WTC11 (cell line): ENCODE results near the gene OPCML. TPM values are rescaled to one million over a fixed set of nuclear protein-coding genes. Genes with fewer than 3 reads are reported as not detected.
A peak's percentile ranks its signal among the peaks of the same experiment; 100 is the strongest.

Source experiments
- ATAC-seq: fragments of 200-7000 bp; cut with Tn5 transposase; 2 replicates; pipeline ENCODE4 v1.10.0; 2021; ENCODE audit warnings: mild to moderate bottlenecking, moderate library complexity
- CTCF ChIA-PET: fragments of 300-600 bp; sonication (Branson Sonifier 250); formaldehyde crosslinking; loops from one replicate; lab custom pipeline; 2021; ENCODE audit warnings: antibody characterized with exemption; lab: Charles Lee
- POLR2A ChIA-PET: fragments of 350-600 bp; sonication (Branson Sonifier 250); formaldehyde crosslinking; loops from one replicate; lab custom pipeline; 2021; ENCODE audit warnings: antibody characterized with exemption; lab: Charles Lee
- DNase-seq: peaks from one replicate; pipeline ENCODE4 v3.0.0; 2021; ENCODE audit warnings: low spot score
- H3K27ac Mint-ChIP-seq: 2 replicates; pipeline ENCODE4 v1.8.0; 2021; ENCODE audit warnings: mixed read lengths
- H3K27me3 Mint-ChIP-seq: 2 replicates; pipeline ENCODE4 v1.8.0; 2021; ENCODE audit warnings: low read depth, mild to moderate bottlenecking, moderate library complexity, mixed read lengths
- H3K36me3 Mint-ChIP-seq: 2 replicates; pipeline ENCODE4 v1.8.0; 2021; ENCODE audit warnings: mixed read lengths
- H3K4me1 Mint-ChIP-seq: 2 replicates; pipeline ENCODE4 v1.8.0; 2022; ENCODE audit warnings: mixed read lengths
- H3K4me3 Mint-ChIP-seq: 2 replicates; pipeline ENCODE4 v1.8.0; 2021; ENCODE audit warnings: mild to moderate bottlenecking, moderate library complexity, mixed read lengths
- H3K9me3 Mint-ChIP-seq: 2 replicates; pipeline ENCODE4 v1.8.0; 2021; ENCODE audit warnings: mixed read lengths
- EMX1 ChIP-seq: fragments of 250-450 bp; sonication (Bioruptor Pico); IDR thresholded peaks from 2 replicates; pipeline ENCODE4 v1.8.0; 2021; ENCODE audit warnings: mild to moderate bottlenecking
- ETV6 ChIP-seq: sonication (generic); formaldehyde crosslinking; IDR thresholded peaks from 2 replicates; pipeline ENCODE4 v1.8.1; 2022; ENCODE audit warnings: mild to moderate bottlenecking, missing genetic modification reagents
- FOXK1 ChIP-seq: sonication (generic); formaldehyde crosslinking; IDR thresholded peaks from 2 replicates; pipeline ENCODE4 v1.8.0; 2022; ENCODE audit warnings: mild to moderate bottlenecking, moderate library complexity, missing genetic modification reagents
- GTF2I ChIP-seq: fragments of 250-450 bp; sonication (Bioruptor Pico); conservative IDR thresholded peaks from 2 replicates; pipeline ENCODE4 v1.4.0; 2021; ENCODE audit warnings: mild to moderate bottlenecking
- IRF2 ChIP-seq: sonication (generic); formaldehyde crosslinking; IDR thresholded peaks from 2 replicates; pipeline ENCODE4 v1.8.0; 2022; ENCODE audit warnings: low read depth, missing genetic modification reagents, borderline replicate concordance
- JAZF1 ChIP-seq: fragments of 250-450 bp; sonication (Bioruptor Pico); IDR thresholded peaks from 2 replicates; pipeline ENCODE4 v1.9.0; 2021; ENCODE audit warnings: moderate library complexity, mild to moderate bottlenecking, inconsistent platforms
- JUN ChIP-seq: sonication (generic); formaldehyde crosslinking; IDR thresholded peaks from 2 replicates; pipeline ENCODE4 v1.8.0; 2023; ENCODE audit warnings: mild to moderate bottlenecking, missing genetic modification reagents
- KAT7 ChIP-seq: sonication (generic); formaldehyde crosslinking; IDR thresholded peaks from 2 replicates; pipeline ENCODE4 v1.8.1; 2023; ENCODE audit warnings: missing genetic modification reagents, mild to moderate bottlenecking, borderline replicate concordance
- MXD4 ChIP-seq: fragments of 250-450 bp; sonication (Bioruptor Pico); IDR thresholded peaks from 2 replicates; pipeline ENCODE4 v1.8.0; 2021; ENCODE audit warnings: mild to moderate bottlenecking, moderate library complexity, borderline replicate concordance
- NFATC4 ChIP-seq: fragments of 250-450 bp; sonication (Bioruptor Pico); IDR thresholded peaks from 2 replicates; pipeline ENCODE4 v1.9.0; 2021; ENCODE audit warnings: mild to moderate bottlenecking
- SP1 ChIP-seq: sonication (generic); formaldehyde crosslinking; conservative IDR thresholded peaks from 2 replicates; pipeline ENCODE4 v1.8.1; 2022; ENCODE audit warnings: missing genetic modification reagents
- TEAD4 ChIP-seq: sonication (generic); formaldehyde crosslinking; IDR thresholded peaks from 2 replicates; pipeline ENCODE4 v1.8.0; 2022; ENCODE audit warnings: mild to moderate bottlenecking, missing genetic modification reagents
- TP53 ChIP-seq: sonication (generic); formaldehyde crosslinking; IDR thresholded peaks from 2 replicates; pipeline ENCODE4 v1.8.1; 2023; ENCODE audit warnings: mild to moderate bottlenecking, missing genetic modification reagents
- ZBTB21 ChIP-seq: sonication (generic); formaldehyde crosslinking; IDR thresholded peaks from 2 replicates; pipeline ENCODE4 v1.8.1; 2023; ENCODE audit warnings: mild to moderate bottlenecking, missing genetic modification reagents, borderline replicate concordance
- ZNF416 ChIP-seq: fragments of 250-450 bp; sonication (Bioruptor Pico); IDR thresholded peaks from 2 replicates; pipeline ENCODE4 v1.9.0; 2021; ENCODE audit warnings: mild to moderate bottlenecking, inconsistent platforms
- total RNA-seq: library from RNA; stranded (reverse); gene quantifications from 3 replicates; pipeline ENCODE4 v1.2.3, GENCODE V29; 2021
- TF ChIP-seq, protein P1 (sequence below): sonication (generic); formaldehyde crosslinking; IDR thresholded peaks from 2 replicates; pipeline ENCODE4 v1.8.0; 2023; ENCODE audit warnings: mild to moderate bottlenecking, missing genetic modification reagents
- TF ChIP-seq, protein P2 (sequence below): sonication (generic); formaldehyde crosslinking; IDR thresholded peaks from 2 replicates; pipeline ENCODE4 v1.8.1; 2023; ENCODE audit warnings: mild to moderate bottlenecking, missing genetic modification reagents, borderline replicate concordance
- TF ChIP-seq, protein P3 (sequence below): fragments of 250-450 bp; sonication (Bioruptor Pico); IDR thresholded peaks from 2 replicates; pipeline ENCODE4 v1.9.0; 2021; ENCODE audit warnings: mild to moderate bottlenecking, borderline replicate concordance
- TF ChIP-seq, protein P4 (sequence below): fragments of 250-450 bp; sonication (Bioruptor Pico); IDR thresholded peaks from 2 replicates; pipeline ENCODE4 v1.9.0; 2021; ENCODE audit warnings: moderate library complexity, mild to moderate bottlenecking, inconsistent platforms, borderline replicate concordance
- TF ChIP-seq, protein P5 (sequence below): sonication (generic); formaldehyde crosslinking; IDR thresholded peaks from 2 replicates; pipeline ENCODE4 v1.8.0; 2022; ENCODE audit warnings: mild to moderate bottlenecking, missing genetic modification reagents

Gene OPCML
- total RNA-seq, 1 experiment from 2014 or later: 1.5 TPM

DNA sequence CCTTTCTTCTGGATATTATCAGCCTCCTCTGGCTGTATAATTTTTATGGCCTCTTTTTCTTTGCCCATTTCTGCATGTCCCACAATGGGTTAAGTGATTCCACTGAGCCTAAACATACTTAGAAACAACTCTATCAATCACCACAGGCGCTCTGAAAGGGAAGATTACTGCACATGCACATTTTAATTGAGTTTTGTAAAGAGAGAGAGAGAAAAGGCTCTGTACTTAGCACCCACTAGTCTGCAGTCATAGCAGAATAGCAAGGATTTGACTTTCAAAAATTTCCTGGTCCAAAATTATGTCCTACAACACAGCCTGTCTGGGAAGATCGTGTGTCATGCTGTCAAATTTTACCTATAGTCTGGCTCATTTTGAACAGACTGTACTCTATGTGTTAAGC lies 758.5 kb downstream of the OPCML start (continued):
- TF ChIP-seq, protein P1, sequence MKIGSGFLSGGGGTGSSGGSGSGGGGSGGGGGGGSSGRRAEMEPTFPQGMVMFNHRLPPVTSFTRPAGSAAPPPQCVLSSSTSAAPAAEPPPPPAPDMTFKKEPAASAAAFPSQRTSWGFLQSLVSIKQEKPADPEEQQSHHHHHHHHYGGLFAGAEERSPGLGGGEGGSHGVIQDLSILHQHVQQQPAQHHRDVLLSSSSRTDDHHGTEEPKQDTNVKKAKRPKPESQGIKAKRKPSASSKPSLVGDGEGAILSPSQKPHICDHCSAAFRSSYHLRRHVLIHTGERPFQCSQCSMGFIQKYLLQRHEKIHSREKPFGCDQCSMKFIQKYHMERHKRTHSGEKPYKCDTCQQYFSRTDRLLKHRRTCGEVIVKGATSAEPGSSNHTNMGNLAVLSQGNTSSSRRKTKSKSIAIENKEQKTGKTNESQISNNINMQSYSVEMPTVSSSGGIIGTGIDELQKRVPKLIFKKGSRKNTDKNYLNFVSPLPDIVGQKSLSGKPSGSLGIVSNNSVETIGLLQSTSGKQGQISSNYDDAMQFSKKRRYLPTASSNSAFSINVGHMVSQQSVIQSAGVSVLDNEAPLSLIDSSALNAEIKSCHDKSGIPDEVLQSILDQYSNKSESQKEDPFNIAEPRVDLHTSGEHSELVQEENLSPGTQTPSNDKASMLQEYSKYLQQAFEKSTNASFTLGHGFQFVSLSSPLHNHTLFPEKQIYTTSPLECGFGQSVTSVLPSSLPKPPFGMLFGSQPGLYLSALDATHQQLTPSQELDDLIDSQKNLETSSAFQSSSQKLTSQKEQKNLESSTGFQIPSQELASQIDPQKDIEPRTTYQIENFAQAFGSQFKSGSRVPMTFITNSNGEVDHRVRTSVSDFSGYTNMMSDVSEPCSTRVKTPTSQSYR: no peak
- TF ChIP-seq, protein P2, sequence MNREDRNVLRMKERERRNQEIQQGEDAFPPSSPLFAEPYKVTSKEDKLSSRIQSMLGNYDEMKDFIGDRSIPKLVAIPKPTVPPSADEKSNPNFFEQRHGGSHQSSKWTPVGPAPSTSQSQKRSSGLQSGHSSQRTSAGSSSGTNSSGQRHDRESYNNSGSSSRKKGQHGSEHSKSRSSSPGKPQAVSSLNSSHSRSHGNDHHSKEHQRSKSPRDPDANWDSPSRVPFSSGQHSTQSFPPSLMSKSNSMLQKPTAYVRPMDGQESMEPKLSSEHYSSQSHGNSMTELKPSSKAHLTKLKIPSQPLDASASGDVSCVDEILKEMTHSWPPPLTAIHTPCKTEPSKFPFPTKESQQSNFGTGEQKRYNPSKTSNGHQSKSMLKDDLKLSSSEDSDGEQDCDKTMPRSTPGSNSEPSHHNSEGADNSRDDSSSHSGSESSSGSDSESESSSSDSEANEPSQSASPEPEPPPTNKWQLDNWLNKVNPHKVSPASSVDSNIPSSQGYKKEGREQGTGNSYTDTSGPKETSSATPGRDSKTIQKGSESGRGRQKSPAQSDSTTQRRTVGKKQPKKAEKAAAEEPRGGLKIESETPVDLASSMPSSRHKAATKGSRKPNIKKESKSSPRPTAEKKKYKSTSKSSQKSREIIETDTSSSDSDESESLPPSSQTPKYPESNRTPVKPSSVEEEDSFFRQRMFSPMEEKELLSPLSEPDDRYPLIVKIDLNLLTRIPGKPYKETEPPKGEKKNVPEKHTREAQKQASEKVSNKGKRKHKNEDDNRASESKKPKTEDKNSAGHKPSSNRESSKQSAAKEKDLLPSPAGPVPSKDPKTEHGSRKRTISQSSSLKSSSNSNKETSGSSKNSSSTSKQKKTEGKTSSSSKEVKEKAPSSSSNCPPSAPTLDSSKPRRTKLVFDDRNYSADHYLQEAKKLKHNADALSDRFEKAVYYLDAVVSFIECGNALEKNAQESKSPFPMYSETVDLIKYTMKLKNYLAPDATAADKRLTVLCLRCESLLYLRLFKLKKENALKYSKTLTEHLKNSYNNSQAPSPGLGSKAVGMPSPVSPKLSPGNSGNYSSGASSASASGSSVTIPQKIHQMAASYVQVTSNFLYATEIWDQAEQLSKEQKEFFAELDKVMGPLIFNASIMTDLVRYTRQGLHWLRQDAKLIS (CRISPR knock-in tag): no peak
- TF ChIP-seq MXD4 (CRISPR knock-in tag): no peak
- no peak for TF ChIP-seq TP53
- no peak for TF ChIP-seq JAZF1
- TF ChIP-seq ZNF416: no peak
- TF ChIP-seq TEAD4 (CRISPR knock-in tag): no peak

DNA sequence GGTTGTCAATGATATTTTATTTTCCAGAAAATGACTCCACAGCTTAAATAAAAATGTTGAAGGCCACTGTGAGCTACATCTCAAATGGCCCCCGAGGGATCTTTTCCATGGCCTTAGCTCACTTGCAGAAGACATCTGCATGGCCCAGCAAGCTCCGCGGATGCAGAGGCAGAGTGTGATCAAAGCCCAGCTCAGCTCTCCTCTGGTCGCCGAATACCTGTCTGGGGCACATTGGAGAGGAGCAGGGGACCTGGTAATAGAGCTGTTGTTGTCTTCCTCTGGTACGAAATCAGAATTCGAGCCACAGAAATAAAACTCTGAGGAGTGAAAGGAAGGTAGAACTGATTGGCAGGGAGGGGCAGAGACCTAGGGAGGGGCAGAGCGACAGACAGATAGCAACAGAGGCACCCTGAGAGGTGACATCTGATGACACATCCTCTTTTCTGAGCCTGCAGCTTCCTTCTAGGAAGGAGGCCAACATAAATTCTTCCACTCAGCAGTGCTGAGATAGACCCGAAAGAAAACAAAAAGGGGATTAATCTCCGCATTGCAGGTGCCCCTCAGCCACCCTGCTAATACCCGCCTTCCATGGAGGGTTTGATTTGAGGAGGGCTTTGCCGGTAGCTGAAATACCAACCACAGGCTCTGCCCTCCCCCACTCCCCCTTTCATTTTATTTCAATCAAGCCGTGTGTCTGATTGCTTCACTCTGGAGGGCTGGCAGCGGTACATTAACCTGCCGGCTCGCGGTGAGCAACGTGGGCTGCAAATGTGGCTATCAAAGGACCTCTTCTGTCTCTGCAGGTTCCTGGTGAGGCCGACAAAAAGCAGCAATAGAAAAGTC lies 759.4 kb downstream of the OPCML start:
- no peak for DNase-seq
- peak; percentile 36 for ATAC-seq
- ChIA-PET CTCF (interaction anchor here (0.8 to 1.6 kb wide), 3 partner anchors 92 to 291 kb away, joined by 3 to 4 read pairs (median 4); no protein-coding TSS in a partner anchor), POLR2A (no interaction called here)
- Mint-ChIP-seq H3K27me3 (no peaks in the 10 kb centered on the region; the same call in 1 of the 2 replicates), H3K27ac (no peak overlapping the region), H3K36me3 (no peaks in the 10 kb centered on the region), H3K4me1 (peaks cover 46% of the 10 kb centered on the region), H3K4me3 (no peak overlapping the region), H3K9me3 (peaks cover 10% of the 10 kb centered on the region)
- TF ChIP-seq SP1 (no peak), NFATC4 (CRISPR knock-in tag) (no peak), JUN (CRISPR knock-in tag) (no peak), GTF2I (CRISPR knock-in tag) (no peak), IRF2 (no peak), ETV6 (CRISPR knock-in tag) (no peak), EMX1 (CRISPR knock-in tag) (no peak), MXD4 (CRISPR knock-in tag) (no peak), KAT7 (CRISPR knock-in tag) (no peak), ZBTB21 (no peak), FOXK1 (no peak)
- TF ChIP-seq, protein P1: no peak
- TF ChIP-seq, protein P3, sequence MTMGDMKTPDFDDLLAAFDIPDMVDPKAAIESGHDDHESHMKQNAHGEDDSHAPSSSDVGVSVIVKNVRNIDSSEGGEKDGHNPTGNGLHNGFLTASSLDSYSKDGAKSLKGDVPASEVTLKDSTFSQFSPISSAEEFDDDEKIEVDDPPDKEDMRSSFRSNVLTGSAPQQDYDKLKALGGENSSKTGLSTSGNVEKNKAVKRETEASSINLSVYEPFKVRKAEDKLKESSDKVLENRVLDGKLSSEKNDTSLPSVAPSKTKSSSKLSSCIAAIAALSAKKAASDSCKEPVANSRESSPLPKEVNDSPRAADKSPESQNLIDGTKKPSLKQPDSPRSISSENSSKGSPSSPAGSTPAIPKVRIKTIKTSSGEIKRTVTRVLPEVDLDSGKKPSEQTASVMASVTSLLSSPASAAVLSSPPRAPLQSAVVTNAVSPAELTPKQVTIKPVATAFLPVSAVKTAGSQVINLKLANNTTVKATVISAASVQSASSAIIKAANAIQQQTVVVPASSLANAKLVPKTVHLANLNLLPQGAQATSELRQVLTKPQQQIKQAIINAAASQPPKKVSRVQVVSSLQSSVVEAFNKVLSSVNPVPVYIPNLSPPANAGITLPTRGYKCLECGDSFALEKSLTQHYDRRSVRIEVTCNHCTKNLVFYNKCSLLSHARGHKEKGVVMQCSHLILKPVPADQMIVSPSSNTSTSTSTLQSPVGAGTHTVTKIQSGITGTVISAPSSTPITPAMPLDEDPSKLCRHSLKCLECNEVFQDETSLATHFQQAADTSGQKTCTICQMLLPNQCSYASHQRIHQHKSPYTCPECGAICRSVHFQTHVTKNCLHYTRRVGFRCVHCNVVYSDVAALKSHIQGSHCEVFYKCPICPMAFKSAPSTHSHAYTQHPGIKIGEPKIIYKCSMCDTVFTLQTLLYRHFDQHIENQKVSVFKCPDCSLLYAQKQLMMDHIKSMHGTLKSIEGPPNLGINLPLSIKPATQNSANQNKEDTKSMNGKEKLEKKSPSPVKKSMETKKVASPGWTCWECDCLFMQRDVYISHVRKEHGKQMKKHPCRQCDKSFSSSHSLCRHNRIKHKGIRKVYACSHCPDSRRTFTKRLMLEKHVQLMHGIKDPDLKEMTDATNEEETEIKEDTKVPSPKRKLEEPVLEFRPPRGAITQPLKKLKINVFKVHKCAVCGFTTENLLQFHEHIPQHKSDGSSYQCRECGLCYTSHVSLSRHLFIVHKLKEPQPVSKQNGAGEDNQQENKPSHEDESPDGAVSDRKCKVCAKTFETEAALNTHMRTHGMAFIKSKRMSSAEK (CRISPR knock-in tag): no peak
- TF ChIP-seq, protein P4, sequence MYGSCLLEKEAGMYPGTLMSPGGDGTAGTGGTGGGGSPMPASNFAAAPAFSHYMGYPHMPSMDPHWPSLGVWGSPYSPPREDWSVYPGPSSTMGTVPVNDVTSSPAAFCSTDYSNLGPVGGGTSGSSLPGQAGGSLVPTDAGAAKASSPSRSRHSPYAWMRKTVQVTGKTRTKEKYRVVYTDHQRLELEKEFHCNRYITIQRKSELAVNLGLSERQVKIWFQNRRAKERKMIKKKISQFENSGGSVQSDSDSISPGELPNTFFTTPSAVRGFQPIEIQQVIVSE (CRISPR knock-in tag): no peak
- TF ChIP-seq, protein P5, sequence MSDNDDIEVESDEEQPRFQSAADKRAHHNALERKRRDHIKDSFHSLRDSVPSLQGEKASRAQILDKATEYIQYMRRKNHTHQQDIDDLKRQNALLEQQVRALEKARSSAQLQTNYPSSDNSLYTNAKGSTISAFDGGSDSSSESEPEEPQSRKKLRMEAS (CRISPR knock-in tag): no peak
